ENCODE data around the gene ARL14EP.

GRCh38 chr11:30364139-30364836 is 41.4 kb downstream of the ARL14EP start:
- TF ChIP-seq, protein P1, sequence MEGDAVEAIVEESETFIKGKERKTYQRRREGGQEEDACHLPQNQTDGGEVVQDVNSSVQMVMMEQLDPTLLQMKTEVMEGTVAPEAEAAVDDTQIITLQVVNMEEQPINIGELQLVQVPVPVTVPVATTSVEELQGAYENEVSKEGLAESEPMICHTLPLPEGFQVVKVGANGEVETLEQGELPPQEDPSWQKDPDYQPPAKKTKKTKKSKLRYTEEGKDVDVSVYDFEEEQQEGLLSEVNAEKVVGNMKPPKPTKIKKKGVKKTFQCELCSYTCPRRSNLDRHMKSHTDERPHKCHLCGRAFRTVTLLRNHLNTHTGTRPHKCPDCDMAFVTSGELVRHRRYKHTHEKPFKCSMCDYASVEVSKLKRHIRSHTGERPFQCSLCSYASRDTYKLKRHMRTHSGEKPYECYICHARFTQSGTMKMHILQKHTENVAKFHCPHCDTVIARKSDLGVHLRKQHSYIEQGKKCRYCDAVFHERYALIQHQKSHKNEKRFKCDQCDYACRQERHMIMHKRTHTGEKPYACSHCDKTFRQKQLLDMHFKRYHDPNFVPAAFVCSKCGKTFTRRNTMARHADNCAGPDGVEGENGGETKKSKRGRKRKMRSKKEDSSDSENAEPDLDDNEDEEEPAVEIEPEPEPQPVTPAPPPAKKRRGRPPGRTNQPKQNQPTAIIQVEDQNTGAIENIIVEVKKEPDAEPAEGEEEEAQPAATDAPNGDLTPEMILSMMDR (IDR thresholded peaks at IDR 0.05) = no peak
- no peak for TF ChIP-seq POLR2A (IDR thresholded peaks at IDR 0.05)
